Epidermal melanocyte (primary cell): ENCODE data around the gene AMELX.
A peak's percentile ranks its signal among the peaks of the same experiment; 100 is the strongest.

ENCODE experiments used
- DNase-seq: peaks from one replicate; pipeline ENCODE4 v3.0.0; 2011; ENCODE audit warnings: low spot score; ENCODE audit not compliant: insufficient read length

AMELX gene

GRCh38 chrX:11305641-11306040 lies 12.4 kb downstream of the AMELX start:
- DNase-seq: peak; percentile 42

DNA sequence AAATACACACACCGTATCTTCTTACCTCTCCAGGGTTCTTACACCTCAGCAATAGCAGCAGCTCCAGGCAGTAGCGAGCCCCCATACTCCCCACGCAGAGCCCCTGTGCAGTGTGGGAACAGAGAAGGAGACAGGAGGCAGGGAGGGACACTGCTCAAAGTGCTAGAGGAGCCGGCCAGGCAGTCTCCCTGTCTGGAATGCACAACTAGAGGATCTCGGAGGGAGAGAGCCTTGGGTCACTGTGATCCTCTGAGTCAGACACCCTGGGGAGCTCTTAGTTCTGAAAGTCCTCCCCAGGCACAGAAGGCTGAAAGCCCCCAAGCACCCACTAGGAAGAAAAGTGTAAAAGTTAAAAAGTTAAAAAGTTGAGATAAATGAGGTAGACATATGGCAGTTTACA lies 16.0 kb downstream of the AMELX start:
- no peak for DNase-seq

DNA sequence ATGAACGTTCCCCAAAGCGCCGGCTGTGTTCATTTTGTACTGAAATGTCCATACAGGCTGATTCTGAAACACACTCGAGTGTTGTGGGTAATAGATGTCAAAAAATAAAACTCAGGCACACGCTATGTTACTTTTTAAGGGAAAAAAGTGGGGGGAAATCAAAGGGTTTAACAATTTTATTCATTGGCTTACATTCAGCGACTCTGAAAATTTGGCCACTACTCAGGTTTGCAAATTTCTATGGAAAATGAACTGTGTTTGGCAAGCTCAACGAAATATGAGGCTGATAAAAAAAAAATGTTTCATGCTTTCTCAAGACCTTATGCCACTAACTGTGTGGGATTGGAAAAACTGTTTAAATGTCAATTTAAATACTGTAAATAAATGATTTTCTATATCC lies 18.5 kb downstream of the AMELX start:
- DNase-seq: no peak

GRCh38 chrX:11319806-11320520 lies 26.8 kb downstream of the AMELX start:
- DNase-seq: no peak

DNA sequence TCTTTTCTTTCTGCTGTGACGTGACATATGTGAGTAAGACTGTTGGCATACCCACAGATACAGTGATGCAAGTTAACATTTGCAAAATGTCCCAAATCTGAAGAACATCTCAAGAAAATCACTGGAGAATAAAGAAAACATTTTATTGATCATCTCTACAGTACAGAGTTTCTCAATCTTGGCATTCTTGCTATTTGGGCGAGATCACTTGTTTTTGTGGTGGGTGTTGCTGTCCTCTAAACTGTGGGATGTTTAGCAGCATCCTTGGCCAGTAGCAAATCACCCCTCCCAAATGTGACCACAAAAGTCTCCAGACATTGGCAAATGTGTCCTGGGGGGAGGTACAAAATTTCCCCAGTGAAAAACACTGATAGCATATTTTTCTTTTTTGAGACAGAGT lies 28.8 kb downstream of the AMELX start:
- no peak for DNase-seq

GRCh38 chrX:11328134-11328533 lies 34.9 kb downstream of the AMELX start:
- no peak for DNase-seq

DNA sequence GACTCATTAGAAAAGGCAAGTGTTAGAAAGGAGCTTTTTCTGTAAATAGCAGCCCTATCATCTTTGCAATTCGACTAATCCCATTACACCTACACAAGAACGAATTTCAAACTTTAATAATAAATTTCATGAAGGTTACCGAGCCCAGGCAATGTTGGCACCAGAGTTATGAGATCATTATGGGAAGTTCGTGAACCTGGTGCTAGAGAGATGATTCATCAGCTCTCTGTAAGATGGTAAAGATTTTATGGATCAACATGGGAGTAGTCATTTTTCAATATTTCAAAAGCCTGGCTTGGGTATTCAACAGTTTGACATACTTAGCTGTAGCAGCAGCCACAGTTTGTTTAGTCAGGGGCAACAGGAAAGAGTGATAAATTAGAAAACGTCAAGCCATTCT lies 35.8 kb downstream of the AMELX start:
- DNase-seq: no peak

GRCh38 chrX:11331788-11332187 lies 38.6 kb downstream of the AMELX start:
- DNase-seq: no peak

- DNase-seq: no peak
Observed at GRCh38 chrX:11334165-11334564, 41.0 kb downstream of the AMELX start.

DNA sequence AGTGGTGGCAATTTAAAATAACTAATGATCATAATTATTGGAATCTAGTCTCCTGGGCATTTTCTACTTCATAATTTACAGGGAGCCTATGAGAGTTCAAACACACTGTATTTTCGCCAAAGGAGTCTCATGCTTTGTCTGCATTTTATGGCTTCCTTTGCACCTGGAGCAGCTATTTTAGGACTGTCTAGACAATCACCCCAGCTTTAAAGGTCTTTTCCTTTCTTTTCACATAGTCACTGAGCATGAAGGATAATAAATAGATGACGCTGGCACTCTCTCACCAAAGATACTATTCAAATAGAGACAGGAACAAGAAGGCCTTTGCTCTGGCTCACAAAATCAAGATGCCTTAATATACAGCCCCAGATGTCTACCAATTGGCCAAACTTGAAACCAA lies 43.0 kb downstream of the AMELX start:
- no peak for DNase-seq

DNA sequence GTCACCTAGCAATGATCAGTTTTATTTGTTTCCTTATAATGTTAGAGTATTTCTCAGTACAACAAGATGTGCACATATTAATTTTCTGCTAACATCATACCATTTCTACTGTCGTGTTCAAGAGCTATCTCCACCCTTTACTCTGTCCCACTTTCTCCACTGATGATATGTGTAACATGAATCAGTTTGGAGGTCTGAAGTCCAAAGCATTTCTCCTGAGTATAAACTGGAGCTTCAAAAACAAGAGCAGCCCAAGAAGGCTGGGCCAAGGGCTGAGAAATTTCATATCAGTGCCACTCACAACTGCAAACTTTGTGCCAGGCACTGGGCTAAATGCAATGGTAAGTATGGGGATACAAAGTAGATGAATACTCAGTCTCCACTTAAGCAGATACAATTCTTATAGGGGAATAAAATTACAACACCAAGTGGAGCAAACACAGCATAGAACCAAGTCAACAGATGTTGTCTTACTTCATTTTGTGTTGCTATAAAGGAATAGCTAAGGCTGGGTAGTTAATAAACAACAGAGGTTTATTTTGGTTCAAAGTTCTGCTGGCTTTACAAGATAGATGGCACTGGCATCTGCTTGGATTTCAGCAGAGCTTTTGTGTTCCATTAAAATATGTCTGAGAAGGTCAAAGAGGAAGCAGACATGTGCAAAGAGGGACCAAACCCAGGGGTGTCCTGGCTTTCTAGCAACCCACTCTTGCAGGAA lies 44.2 kb downstream of the AMELX start:
- DNase-seq: no peak

- DNase-seq: no peak
Observed at GRCh38 chrX:11341274-11342201, 48.3 kb downstream of the AMELX start.

- DNase-seq: no peak
Observed at GRCh38 chrX:11342673-11343072, 49.5 kb downstream of the AMELX start.

- DNase-seq: no peak
Observed at GRCh38 chrX:11346121-11346682, 53.0 kb downstream of the AMELX start.

DNA sequence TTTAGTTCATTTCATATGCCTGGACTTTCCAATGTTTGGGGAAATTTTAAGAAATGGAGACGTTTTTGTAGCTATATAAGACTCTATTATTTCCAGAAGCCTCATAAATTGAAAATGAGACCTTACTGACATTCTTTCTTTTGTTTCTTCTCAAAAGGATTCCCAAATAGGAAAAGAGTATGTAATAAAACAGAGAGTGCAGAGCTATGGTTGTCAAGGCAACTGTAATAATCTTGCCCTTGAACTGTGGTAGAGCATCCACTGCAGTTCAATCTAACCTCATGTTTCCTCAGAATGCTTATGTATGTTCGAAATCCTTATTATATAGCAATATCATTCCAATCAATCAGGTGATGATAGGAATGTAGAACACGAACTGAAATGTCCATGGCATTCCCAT lies 54.1 kb downstream of the AMELX start:
- no peak for DNase-seq

DNA sequence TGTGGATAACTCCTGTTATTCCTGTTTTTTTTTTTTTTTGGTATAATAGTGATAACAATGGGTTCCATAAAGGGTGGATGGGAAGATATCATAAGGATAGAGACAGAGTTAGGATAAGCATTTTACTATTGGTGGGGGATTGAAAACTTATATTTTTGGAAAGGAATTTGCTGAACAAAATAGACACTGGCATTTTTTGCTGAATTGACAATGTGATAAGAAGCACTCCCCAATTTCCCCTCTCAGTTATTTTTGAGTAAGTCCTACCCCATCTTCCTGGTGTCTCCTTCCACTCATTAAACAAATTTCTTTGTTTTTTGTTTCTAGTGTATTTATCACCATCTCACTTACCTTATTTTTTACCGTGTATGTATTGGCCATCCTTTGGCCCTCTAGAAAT lies 55.8 kb downstream of the AMELX start:
- no peak for DNase-seq

GRCh38 chrX:11349661-11350337 lies 56.6 kb downstream of the AMELX start:
- DNase-seq: no peak
